ENCODE measurements around the gene TCP11L2.

- TF ChIP-seq CTCF (IDR thresholded peaks at IDR 0.05) (no peak), ZFX (IDR thresholded peaks at IDR 0.05; ENCODE audit: borderline replicate concordance) (no peak)
Measured at GRCh38 chr12:106300761-106301160, 1.8 kb upstream of the TCP11L2 start.
